Measurements from ENCODE around the gene ZNF268. TPM values are rescaled to one million over a fixed set of nuclear protein-coding genes. Genes with fewer than 3 reads are reported as not detected.

ZNF268 gene
- total and polyA plus RNA-seq, 2 of the 8 experiments (the other 6 are each of a cell fraction or from before 2014, with no cell fraction given) = 6.3 to 22.3 TPM

DNA sequence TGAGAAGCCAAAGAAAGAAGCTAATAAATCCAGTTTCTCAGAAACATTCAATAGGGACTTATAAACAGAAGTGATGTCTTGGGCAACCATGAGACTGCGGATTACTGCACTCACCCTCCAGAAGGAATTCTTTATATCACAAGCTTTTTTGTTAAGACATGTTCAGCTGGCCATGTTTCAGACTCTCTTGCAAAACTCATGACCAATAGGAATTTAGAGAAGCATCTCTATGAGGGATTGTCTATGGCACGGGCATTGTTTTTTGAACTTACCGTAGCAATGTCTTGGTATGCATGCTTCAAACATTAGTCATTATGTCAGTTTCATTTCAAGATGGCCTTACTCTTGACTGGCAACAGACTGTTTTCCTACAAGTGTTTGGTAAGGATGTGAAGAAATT lies 15.5 kb upstream of the ZNF268 start:
- Histone ChIP-seq H3K36me3 (ENCODE audit: control insufficient read depth in 2 of 4, insufficient read depth in 4 of 4, low read length in 3 of 4) (no peaks in the 10 kb centered on the region), H3K27ac (ENCODE audit: low read depth, low read length) (no peak overlapping the region), H3K14ac (ENCODE audit: insufficient read length) (no peak overlapping the region), H2AFZ (ENCODE audit: low read length) (no peak overlapping the region), H2AK5ac (ENCODE audit: low read depth, low read length) (no peak overlapping the region), H3K9ac (replicated peaks in 1 of 4; ENCODE audit: extremely low read depth in 1 of 4, low read depth in 3 of 4, low read length in 3 of 4) (no peak overlapping the region), H4K20me1 (replicated peaks in 1 of 2; ENCODE audit: control insufficient read depth in 1 of 2, insufficient read depth in 2 of 2, low read length in 2 of 2) (no peaks in the 10 kb centered on the region), H3K4me2 (ENCODE audit: insufficient read depth in 1 of 2, low read depth in 2 of 2, low read length in 2 of 2) (no peak overlapping the region), H4K91ac (replicated peaks; ENCODE audit: insufficient read length, low read length) (no peak overlapping the region), H2BK12ac (ENCODE audit: low read depth, low read length) (no peak overlapping the region), H2BK15ac (ENCODE audit: low read length) (no peak overlapping the region), H3K79me2 (ENCODE audit: control insufficient read depth in 1 of 2, insufficient read depth in 2 of 2, low read length in 2 of 2) (no peaks in the 10 kb centered on the region), H3K4me3 (ENCODE audit: extremely low read depth in 1 of 4, insufficient read depth in 2 of 4, low read depth in 3 of 4, low read length in 4 of 4) (no peak overlapping the region), H3K23me2 (ENCODE audit: low read depth, low read length) (no peaks in the 10 kb centered on the region), H3K27me3 (replicated peaks in 1 of 4; ENCODE audit: control insufficient read depth in 3 of 4, extremely low read depth in 1 of 4, insufficient read depth in 3 of 4, low read length in 3 of 4) (no peaks in the 10 kb centered on the region), H4K8ac (ENCODE audit: extremely low read depth, insufficient read depth, low read length) (no peak overlapping the region), H2BK20ac (ENCODE audit: low read length) (no peak overlapping the region), H2BK5ac (ENCODE audit: low read depth, low read length) (no peak overlapping the region), H3K79me1 (ENCODE audit: low read depth, low read length) (no peaks in the 10 kb centered on the region), H2BK120ac (replicated peaks; ENCODE audit: low read depth, low read length) (no peak overlapping the region), H3K56ac (replicated peaks; ENCODE audit: insufficient read length, low read depth, low read length) (no peak overlapping the region), H4K5ac (ENCODE audit: insufficient read length, low read depth, low read length) (no peak overlapping the region), H3K4ac (replicated peaks; ENCODE audit: insufficient read length, low read depth, low read length) (no peak overlapping the region), H3K4me1 (replicated peaks in 1 of 4; ENCODE audit: control insufficient read depth in 3 of 4, insufficient read depth in 4 of 4, low read length in 3 of 4) (no peaks in the 10 kb centered on the region), H3K18ac (ENCODE audit: extremely low read depth, low read length) (no peak overlapping the region), H3K9me3 (ENCODE audit: insufficient read depth in 2 of 2, low read depth in 1 of 2, low read length in 1 of 2) (peaks cover 49 to 51% of the 10 kb centered on the region in 2 experiments), H3K23ac (ENCODE audit: insufficient read length) (no peak overlapping the region)
- ChIA-PET POLR2A (ENCODE audit: partially characterized antibody) (no interaction called here), CTCF (ENCODE audit: partially characterized antibody) (no interaction called here)
- 84% methylated on average over 3 of the region's 3 CpGs; no CpG with 5 or more reads in 1 of the 2 experiments for WGBS, 2 experiments (ENCODE audit: extremely low coverage in 1 of 2, insufficient coverage in 1 of 2, insufficient read length in 1 of 2, insufficient replicate concordance in 2 of 2, low coverage in 1 of 2, low lambda C conversion rate in 2 of 2, missing lambda C conversion rate in 1 of 2)
- no peak for TF ChIP-seq HDAC6 (IDR thresholded peaks at IDR 0.05; ENCODE audit: low read depth, low read length)
- no peak for TF ChIP-seq KDM1A (IDR thresholded peaks at IDR 0.05; ENCODE audit: borderline replicate concordance, low read length)
- TF ChIP-seq JUND (IDR thresholded peaks at IDR 0.05; ENCODE audit: low read length) = no peak
- no peak for TF ChIP-seq GABPA (IDR thresholded peaks at IDR 0.05; ENCODE audit: borderline replicate concordance, insufficient read depth, low read length)
- no peak for TF ChIP-seq CREB1 (IDR thresholded peaks at IDR 0.05)
- no peak for TF ChIP-seq KDM4A (IDR thresholded peaks at IDR 0.05; ENCODE audit: low read depth, low read length, severe bottlenecking)
- TF ChIP-seq CEBPB (IDR thresholded peaks at IDR 0.05; ENCODE audit: low read depth, low read length) = no peak
- no peak for TF ChIP-seq EGR1 (IDR thresholded peaks at IDR 0.05; ENCODE audit: borderline replicate concordance, low read depth, low read length)
- TF ChIP-seq RAD21 (IDR thresholded peaks at IDR 0.05 in 1 of 2, conservative IDR thresholded peaks at IDR 0.05 in 1 of 2; ENCODE audit: low read depth in 2 of 2, low read length in 2 of 2) = no peak
- no peak for TF ChIP-seq JUN (IDR thresholded peaks at IDR 0.05; ENCODE audit: low read depth, low read length)
- TF ChIP-seq, protein P1, sequence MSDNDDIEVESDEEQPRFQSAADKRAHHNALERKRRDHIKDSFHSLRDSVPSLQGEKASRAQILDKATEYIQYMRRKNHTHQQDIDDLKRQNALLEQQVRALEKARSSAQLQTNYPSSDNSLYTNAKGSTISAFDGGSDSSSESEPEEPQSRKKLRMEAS (IDR thresholded peaks at IDR 0.05) = no peak
- TF ChIP-seq TAF1 (IDR thresholded peaks at IDR 0.05; ENCODE audit: low read depth, low read length) = no peak
- TF ChIP-seq TAF7 (optimal IDR thresholded peaks at IDR 0.05; ENCODE audit: borderline replicate concordance, low read depth, low read length) = no peak
- no peak for DNase-seq (ENCODE audit: low read depth in 1 of 2, low spot score in 2 of 2)
- no peak for FAIRE-seq

Measured in H1 (cell line).